Fibroblast of lung (primary cell): ENCODE data around the gene OR10R2. TPM values are rescaled to one million over a fixed set of nuclear protein-coding genes. Genes with fewer than 3 reads are reported as not detected.

Experiments used
- DNase-seq, 2 donors: peaks; one replicate each; pipeline versions ENCODE4 v3.0.0 to v3.0.0-alpha.2; 2010; ENCODE audit warnings: low read depth in 2 of 2
- H2AFZ ChIP-seq: 2 replicates; pipeline ENCODE4 v1.5.1; 2012; ENCODE audit warnings: low read length, control low read depth, inconsistent platforms
- H3K27ac ChIP-seq: 2 replicates; pipeline ENCODE4 v1.5.1; 2011; ENCODE audit warnings: low read length, control low read depth; ENCODE audit not compliant: insufficient read depth
- H3K27me3 ChIP-seq: 2 replicates; pipeline ENCODE4 v1.5.1; 2011; ENCODE audit warnings: mild to moderate bottlenecking, low read length; ENCODE audit not compliant: control insufficient read depth, insufficient read depth
- H3K36me3 ChIP-seq: 2 replicates; pipeline ENCODE4 v1.5.1; 2011; ENCODE audit warnings: low read length; ENCODE audit not compliant: control insufficient read depth, insufficient read depth
- H3K4me1 ChIP-seq: 2 replicates; pipeline ENCODE4 v1.5.1; 2011; ENCODE audit warnings: low read length; ENCODE audit not compliant: control insufficient read depth, insufficient read depth; ENCODE audit errors: extremely low read depth
- H3K4me2 ChIP-seq: 2 replicates; pipeline ENCODE4 v1.5.1; 2011; ENCODE audit warnings: low read length, control low read depth; ENCODE audit not compliant: insufficient read depth; ENCODE audit errors: extremely low read depth
- H3K4me3 ChIP-seq, 4 experiments: fragments of 200-600 bp in 1 of 4; sonication (generic) in 1 of 4; replicated peaks in 1 of 4; 2 replicates each; pipeline ENCODE4 v1.5.1; 2011 to 2016; ENCODE audit warnings: low read length in 4 of 4, low read depth in 3 of 4, mild to moderate bottlenecking in 3 of 4, control low read depth in 2 of 4, inconsistent platforms in 1 of 4, mixed read lengths in 1 of 4; ENCODE audit not compliant: insufficient read depth in 1 of 4; ENCODE audit errors: control extremely low read depth in 1 of 4
- H3K79me2 ChIP-seq: 2 replicates; pipeline ENCODE4 v1.5.1; 2012; ENCODE audit warnings: mild to moderate bottlenecking, low read length, inconsistent platforms; ENCODE audit not compliant: control insufficient read depth, insufficient read depth
- H3K9ac ChIP-seq: 2 replicates; pipeline ENCODE4 v1.5.1; 2011; ENCODE audit warnings: mild to moderate bottlenecking, low read length, control low read depth; ENCODE audit not compliant: insufficient read depth
- H3K9me3 ChIP-seq: 2 replicates; pipeline ENCODE4 v1.5.1; 2012; ENCODE audit warnings: low read depth, low read length; ENCODE audit not compliant: control insufficient read depth, insufficient read depth
- H4K20me1 ChIP-seq: 2 replicates; pipeline ENCODE4 v1.5.1; 2011; ENCODE audit warnings: low read length; ENCODE audit not compliant: control insufficient read depth, insufficient read depth; ENCODE audit errors: extremely low read depth
- EZH2 ChIP-seq: IDR thresholded peaks from 2 replicates; pipeline ENCODE4 v1.5.1; 2012; ENCODE audit warnings: low read length, control low read depth, mild to moderate bottlenecking; ENCODE audit errors: missing control alignments
- polyA plus RNA-seq, 2 donors: library from polyadenylated mRNA; depleted of rRNA in 1 of 2; stranded (reverse) in 1 of 2; unstranded in 1 of 2; fragments of >200 nt; gene quantifications; 2 replicates each; pipeline ENCODE4 v1.2.1, GENCODE V29; 2011 to 2012; ENCODE audit warnings: missing spikeins in 1 of 2
- total RNA-seq: library from RNA; depleted of rRNA; stranded (reverse); fragments of >200 nt; gene quantifications from 2 replicates; pipeline ENCODE4 v1.2.1, GENCODE V29; 2014
- TF ChIP-seq, protein P1 (sequence below), 2 donors: IDR thresholded peaks in 1 of 2; conservative IDR thresholded peaks in 1 of 2; 1 replicate in 1 of 2; 2 replicates in 1 of 2; pipeline ENCODE4 v1.5.1; 2011 to 2012; ENCODE audit warnings: low read length in 2 of 2, control low read depth in 1 of 2, inconsistent platforms in 1 of 2, low read depth in 1 of 2, mild to moderate bottlenecking in 1 of 2

OR10R2 gene
- total and polyA plus RNA-seq, 2 donors (not counting 1 experiment from before 2014, with no cell fraction given) = not detected

- H3K79me2 ChIP-seq = no peaks in the 10 kb centered on the region
- H3K9ac ChIP-seq = no peak overlapping the region
- H4K20me1 ChIP-seq = no peaks in the 10 kb centered on the region
- H3K4me2 ChIP-seq = no peak overlapping the region
- no peaks in the 10 kb centered on the region for H3K36me3 ChIP-seq
- H3K9me3 ChIP-seq = no peaks in the 10 kb centered on the region
- H3K27ac ChIP-seq = no peak overlapping the region
- no peak overlapping the region for H2AFZ ChIP-seq
- H3K4me3 ChIP-seq = no peak overlapping the region
- no peaks in the 10 kb centered on the region for H3K27me3 ChIP-seq
- TF ChIP-seq, protein P1, sequence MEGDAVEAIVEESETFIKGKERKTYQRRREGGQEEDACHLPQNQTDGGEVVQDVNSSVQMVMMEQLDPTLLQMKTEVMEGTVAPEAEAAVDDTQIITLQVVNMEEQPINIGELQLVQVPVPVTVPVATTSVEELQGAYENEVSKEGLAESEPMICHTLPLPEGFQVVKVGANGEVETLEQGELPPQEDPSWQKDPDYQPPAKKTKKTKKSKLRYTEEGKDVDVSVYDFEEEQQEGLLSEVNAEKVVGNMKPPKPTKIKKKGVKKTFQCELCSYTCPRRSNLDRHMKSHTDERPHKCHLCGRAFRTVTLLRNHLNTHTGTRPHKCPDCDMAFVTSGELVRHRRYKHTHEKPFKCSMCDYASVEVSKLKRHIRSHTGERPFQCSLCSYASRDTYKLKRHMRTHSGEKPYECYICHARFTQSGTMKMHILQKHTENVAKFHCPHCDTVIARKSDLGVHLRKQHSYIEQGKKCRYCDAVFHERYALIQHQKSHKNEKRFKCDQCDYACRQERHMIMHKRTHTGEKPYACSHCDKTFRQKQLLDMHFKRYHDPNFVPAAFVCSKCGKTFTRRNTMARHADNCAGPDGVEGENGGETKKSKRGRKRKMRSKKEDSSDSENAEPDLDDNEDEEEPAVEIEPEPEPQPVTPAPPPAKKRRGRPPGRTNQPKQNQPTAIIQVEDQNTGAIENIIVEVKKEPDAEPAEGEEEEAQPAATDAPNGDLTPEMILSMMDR (conservative IDR thresholded peaks at IDR 0.05 in 1 of 2, IDR thresholded peaks at IDR 0.05 in 1 of 2; ENCODE audit: low read depth in 1 of 2, low read length in 2 of 2) = no peak
- no peak for TF ChIP-seq EZH2
- DNase-seq = no peak
- no peaks in the 10 kb centered on the region for H3K4me1 ChIP-seq
These were observed 35.5 kb downstream of the OR10R2 start for GRCh38 chr1:158507511-158507910.

DNA sequence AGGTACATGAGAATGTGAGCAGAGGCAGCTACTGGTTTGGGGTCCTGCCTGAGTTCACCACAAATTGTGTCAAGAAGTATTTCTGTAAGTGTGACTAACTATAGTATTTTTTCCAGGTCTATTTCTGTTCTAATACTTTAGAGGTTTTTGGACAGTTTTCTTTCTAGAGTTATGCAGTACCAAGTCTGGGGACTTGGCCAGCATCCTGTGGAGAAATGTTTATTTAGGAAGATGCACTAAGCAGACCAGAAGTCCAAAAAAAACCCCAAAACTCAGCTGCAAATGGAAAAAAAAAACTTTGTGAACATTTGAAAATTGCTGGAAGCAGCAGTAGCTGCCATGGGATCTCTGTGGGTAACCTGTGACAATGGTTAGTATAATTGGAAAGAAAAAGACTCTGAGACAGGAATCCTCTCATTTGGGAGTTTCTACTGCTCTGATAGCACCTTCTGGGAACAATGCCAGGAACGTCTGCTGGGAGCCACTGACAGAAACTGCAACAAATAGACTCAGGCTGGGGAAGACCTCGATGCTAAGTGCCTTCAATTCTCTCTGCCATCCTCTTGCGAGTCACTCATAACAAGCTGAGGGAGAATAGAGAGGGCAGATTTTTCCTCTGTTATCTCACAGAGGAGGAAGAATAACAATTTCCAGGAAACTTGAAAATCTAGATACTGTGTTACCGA, 37.6 kb downstream of the OR10R2 start:
- DNase-seq = no peak
- no peak overlapping the region for H2AFZ ChIP-seq

DNA sequence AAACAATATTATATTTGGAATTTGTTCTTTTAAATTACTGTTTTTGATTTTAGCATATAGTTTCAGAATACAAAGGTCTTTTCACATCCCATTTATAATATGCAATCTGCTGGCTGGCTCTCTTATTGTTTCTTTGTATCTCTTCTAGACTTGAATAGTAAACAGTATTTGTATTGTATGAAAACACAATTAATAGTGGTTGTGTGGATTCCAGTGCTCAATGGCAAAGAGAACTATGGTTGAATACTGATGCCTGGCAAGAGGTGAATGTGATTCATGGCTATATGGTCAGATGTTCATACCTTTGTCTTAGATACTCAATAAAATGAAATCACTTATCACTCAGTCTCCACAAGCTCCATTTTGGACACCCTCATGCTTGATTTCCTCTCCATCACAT, 44.9 kb downstream of the OR10R2 start:
- no peaks in the 10 kb centered on the region for H3K36me3 ChIP-seq
- H3K4me1 ChIP-seq = no peaks in the 10 kb centered on the region
- H3K9me3 ChIP-seq = no peaks in the 10 kb centered on the region
- H2AFZ ChIP-seq = no peak overlapping the region
- no peaks in the 10 kb centered on the region for H4K20me1 ChIP-seq
- no peak for TF ChIP-seq EZH2
- TF ChIP-seq, protein P1 (conservative IDR thresholded peaks at IDR 0.05 in 1 of 2, IDR thresholded peaks at IDR 0.05 in 1 of 2; ENCODE audit: low read depth in 1 of 2, low read length in 2 of 2) = no peak
- H3K4me3 ChIP-seq = no peak overlapping the region
- no peaks in the 10 kb centered on the region for H3K27me3 ChIP-seq
- no peak overlapping the region for H3K27ac ChIP-seq
- H3K9ac ChIP-seq = no peak overlapping the region
- no peaks in the 10 kb centered on the region for H3K79me2 ChIP-seq
- no peak for DNase-seq
- H3K4me2 ChIP-seq = no peak overlapping the region

More for the DNA sequence above, 37.6 kb downstream of the OR10R2 start:
- Histone ChIP-seq H3K4me1 (no peaks in the 10 kb centered on the region), H3K9ac (no peak overlapping the region), H3K4me3 (no peak overlapping the region), H3K27me3 (no peaks in the 10 kb centered on the region), H3K36me3 (no peaks in the 10 kb centered on the region), H3K79me2 (no peaks in the 10 kb centered on the region), H3K27ac (no peak overlapping the region), H3K4me2 (no peak overlapping the region), H3K9me3 (no peaks in the 10 kb centered on the region), H4K20me1 (no peaks in the 10 kb centered on the region)
- TF ChIP-seq EZH2 = no peak
- TF ChIP-seq, protein P1 (conservative IDR thresholded peaks at IDR 0.05 in 1 of 2, IDR thresholded peaks at IDR 0.05 in 1 of 2; ENCODE audit: low read depth in 1 of 2, low read length in 2 of 2) = no peak
